Measurements from ENCODE around the gene RHBDL1.

DNA sequence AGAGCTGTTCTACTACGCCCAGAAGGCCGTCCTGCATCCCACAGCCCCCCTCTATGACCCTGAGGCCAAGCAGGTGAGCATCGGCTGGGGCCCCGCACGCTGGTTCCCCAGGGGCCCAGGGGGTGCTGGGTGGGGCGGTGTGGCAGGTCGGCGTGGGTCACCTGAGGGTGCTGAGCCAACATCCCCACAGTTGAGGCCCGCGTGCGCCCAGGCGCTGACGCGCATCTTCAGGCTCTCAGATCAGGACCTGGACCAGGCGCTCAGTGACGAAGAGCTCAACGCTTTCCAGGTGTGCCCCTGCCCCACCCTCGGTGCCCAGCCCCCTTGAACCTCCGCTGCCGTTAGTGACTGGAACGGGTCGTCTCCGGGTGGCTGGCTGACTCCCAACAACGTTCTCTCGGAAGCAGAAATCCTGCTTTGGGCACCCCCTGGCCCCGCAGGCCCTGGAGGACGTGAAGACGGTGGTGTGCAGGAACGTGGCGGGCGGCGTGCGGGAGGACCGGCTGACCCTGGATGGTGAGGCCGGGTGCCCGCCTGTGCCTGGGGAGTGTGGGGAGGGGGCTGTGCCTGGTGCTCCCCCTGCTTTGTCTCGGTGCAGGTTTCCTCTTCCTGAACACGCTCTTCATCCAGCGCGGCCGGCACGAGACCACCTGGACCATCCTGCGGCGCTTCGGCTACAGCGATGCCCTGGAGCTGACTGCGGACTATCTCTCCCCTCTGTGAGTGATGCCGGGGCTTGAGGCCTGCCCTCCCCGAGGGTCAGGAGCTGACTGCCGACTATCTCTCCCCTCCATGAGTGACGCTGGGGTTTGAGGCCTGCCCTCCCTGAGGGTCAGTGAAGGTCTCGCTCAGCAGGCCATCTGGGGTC, 4.8 kb upstream of the RHBDL1 start:
- TF ChIP-seq RAD21 (IDR thresholded peaks at IDR 0.05; ENCODE audit: low read depth) (no peak), ELF1 (IDR thresholded peaks at IDR 0.05; ENCODE audit: borderline replicate concordance, low read depth) (no peak)

Measured in HCT116 (cell line).